Suppressor macrophage treated with lipopolysaccharide for 1 hour (primary cell): ENCODE measurements around the gene HOXA13.

Experiments used
- DNase-seq, 3 donors: peaks; one replicate each; pipeline ENCODE4 v3.0.0-alpha.2; 2020 to 2022

HOXA13 gene

DNA sequence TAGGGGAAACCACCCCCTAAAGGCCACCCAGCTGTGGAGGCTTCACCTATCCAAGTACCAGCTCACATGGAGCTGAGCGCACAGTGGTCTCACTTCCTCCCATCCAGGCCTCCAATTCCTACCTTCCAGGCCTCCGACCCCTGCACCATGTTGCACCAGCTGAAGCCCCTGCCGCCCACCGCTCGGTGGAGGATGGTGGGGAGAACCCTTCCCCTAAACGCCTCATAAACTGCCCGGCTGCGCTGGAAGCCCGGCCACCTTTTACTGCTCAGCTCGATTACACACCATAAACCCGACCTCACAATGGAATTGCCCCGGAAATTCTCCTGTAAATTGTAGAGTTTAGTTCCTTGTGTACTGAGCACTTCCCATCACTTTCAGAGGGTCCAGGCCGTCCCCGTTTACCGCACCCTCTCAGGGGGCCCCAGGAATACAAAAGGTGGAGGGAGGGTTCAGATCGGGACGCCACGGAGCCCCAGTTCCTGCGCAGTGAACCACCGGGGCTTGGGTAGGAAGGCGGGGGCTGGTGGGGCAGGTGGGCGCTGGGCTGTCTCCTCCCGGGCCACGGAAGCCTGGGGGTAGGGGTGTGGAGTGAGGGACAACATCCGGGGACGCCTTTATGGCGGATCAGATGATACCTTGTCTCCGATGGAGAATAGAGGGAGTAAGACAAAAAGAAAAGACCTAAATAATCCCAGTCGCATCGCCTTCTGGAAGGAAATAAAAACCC lies 42.0 kb downstream of the HOXA13 start:
- DNase-seq: no peak

GRCh38 chr7:27156916-27157701 lies 42.8 kb downstream of the HOXA13 start:
- DNase-seq: no peak

GRCh38 chr7:27156508-27156898 lies 43.4 kb downstream of the HOXA13 start, which contains the start of gene HOXA7:
Gene HOXA7 (minus strand): TSS chr7:27156675. CDS start chr7:27156545, 130 bp downstream.
- DNase-seq: peak in 1 of 3 donors; percentile 28

DNA sequence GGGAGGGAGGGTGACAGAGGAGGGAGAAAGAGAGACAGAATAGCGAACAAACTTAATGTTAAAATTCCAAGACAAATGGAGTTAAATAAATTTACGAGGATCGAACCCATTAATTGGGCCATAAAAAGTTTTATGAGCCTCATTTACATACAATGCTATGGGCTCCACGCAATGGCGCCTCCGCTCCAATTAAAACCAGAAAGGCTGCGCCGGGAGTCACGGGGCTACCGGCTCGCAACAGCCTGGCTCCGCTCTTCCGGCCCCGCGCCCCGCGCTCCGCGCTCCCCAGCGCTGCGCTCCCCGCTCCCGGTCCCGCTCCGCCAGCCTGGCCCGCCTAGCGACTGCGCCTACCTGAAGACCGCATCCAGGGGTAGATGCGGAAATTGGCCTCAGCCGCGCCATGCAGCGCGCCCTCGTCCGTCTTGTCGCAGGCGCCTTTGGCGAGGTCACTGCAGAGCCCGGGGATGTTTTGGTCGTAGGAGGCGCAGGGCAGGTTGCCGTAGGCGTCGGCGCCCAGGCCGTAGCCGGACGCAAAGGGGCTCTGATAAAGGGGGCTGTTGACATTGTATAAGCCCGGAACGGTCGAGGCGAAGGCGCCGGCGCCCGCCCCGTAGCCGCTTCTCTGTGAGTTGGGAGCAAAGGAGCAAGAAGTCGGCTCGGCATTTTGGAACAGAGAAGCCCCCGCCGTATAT lies 43.9 kb downstream of the HOXA13 start:
- peak in 1 of 3 donors; percentile 54 for DNase-seq

GRCh38 chr7:27154901-27155815 lies 44.7 kb downstream of the HOXA13 start:
- peak in 1 of 3 donors; percentile 39 for DNase-seq

DNA sequence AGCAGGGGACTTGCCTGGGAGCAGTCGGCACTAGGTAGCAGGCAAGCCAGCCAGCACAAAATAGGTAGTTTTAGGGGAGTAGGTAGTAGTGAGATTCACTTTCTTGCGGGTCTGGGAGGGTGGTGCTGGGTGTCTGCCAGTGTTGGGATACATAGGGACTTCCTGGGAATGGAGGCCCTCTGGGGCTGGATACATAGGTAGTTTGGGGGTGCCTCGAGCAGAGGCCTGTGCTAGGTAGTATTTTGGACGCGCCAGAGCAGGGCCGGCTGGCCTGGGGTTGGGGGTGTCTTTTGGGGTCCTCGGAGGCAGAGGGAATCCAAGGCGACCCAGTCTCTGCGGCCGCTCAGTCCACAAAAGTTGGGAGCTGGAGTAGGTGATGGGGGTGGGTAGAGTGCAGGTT lies 45.5 kb downstream of the HOXA13 start:
- no peak for DNase-seq

- no peak for DNase-seq
Observed at GRCh38 chr7:27153526-27153925, 46.4 kb downstream of the HOXA13 start.

DNA sequence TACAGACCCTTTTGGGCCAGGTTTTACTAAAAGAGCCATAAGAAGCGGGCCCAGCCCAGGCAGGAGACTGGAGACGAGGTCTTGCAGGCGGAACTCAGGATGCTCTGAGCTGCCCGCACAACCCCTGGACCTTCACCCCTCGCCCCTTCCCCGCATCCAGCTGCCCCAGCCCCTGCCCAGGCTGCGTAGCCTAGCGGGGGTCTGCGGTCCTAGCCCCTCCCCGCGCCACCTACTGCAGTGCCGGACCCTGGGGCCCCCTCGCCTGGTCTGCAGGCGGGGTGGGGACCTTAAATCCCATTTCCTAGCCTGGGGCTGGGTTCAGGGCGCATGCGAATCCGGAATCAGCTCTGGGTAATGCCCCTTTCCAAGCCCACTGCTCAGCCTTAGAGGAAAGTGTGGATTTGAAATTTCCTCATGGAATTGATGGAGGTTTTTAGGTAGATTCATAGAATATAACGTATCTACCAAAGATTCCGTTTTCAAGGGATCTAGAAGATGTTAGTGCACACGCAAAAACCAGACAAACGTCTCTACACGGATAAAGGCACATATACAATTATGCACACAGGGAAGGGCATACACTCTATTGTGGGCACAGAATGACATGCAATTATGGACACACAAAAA lies 47.0 kb downstream of the HOXA13 start:
- no peak for DNase-seq

DNA sequence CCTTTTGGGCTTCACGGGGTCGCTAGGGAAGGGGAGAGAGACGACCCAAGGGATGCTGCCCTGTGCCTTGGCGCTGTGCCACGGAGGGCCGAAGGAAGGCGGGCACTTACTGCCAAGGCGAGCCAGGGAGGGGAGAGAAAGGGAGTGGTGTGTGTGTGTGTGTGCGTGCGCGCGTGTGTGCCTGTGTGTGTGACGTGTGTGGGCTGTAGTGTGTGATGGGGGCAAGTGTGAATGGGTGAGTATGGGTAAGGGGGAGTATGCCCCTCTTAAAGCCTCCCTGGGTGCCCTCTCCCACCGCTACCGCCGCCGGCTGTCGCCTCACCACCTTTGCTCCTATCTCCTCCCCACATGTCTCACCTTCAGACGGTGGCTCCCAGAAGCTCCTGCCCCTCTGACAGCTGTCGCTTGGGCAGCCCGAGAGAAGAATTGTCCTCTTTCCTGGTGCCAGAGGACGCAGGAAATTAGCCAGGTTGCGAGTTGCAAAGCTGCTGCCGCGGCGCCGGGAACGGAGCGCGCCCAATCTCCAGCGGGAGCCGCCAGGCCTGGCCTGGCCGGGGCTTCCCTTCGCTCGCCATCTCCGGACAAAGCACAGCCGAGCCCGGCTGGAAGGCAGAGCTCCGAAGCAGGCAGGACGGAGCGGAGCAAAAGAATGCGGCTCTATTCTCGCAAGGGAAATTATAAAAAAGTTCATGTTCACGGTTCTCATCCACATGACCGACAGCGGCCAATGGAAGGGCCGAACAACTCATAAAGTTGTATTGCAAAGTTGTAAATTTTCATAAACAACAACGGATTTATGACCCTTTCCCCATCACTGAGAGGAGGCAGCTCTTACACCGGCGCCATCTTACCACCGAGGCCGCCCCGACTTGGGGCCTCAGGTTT lies 47.7 kb downstream of the HOXA13 start, which contains the start of gene HOXA3:
Gene HOXA3 (minus strand): TSS at position 653 of the 885 bp plus-strand sequence. CDS start 41,943 bp downstream, outside the sequence.
- DNase-seq: peak in 1 of 3 donors; percentile 57

GRCh38 chr7:27151341-27151930 lies 48.5 kb downstream of the HOXA13 start:
- DNase-seq: no peak

GRCh38 chr7:27150568-27151340 lies 49.1 kb downstream of the HOXA13 start:
- DNase-seq: peak; percentile 79 to 90 (median 87)

DNA sequence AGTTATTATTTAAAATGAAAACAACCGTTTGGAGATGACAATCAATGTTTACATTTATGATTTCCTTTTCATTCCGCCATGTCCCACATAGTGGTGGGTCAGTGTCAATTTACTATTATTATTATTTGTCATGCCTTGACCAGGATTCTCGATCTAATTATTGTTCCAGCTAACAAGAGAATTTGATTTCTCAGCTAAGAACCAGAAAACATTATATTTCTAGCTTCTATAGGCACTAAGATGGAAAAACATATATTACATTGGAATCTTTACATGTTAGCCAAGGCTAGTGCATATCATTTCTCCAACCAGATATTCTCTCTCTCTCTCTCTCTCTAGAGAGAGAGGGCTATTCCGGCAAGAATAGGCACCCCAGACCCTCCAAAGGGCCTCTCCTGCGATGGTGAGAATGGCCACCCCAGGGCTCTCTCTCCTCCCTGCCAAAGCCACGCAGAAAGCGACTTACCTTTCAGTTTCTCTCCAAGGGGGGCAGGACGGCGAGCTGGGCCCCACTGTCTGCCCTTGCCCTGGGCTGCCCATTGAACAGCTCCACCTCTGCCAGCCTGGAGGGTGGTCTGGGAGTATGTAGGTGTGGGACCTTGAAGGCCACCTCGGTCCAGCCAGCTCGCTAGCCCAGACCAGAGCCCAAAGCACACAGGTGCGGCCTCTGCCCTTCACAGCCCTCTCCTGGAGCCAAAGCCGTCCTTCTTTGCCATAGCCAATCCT lies 49.9 kb downstream of the HOXA13 start:
- no peak for DNase-seq

- DNase-seq: no peak
Observed at GRCh38 chr7:27148756-27149641, 50.9 kb downstream of the HOXA13 start.

GRCh38 chr7:27148031-27148755 lies 51.7 kb downstream of the HOXA13 start:
- no peak for DNase-seq

DNA sequence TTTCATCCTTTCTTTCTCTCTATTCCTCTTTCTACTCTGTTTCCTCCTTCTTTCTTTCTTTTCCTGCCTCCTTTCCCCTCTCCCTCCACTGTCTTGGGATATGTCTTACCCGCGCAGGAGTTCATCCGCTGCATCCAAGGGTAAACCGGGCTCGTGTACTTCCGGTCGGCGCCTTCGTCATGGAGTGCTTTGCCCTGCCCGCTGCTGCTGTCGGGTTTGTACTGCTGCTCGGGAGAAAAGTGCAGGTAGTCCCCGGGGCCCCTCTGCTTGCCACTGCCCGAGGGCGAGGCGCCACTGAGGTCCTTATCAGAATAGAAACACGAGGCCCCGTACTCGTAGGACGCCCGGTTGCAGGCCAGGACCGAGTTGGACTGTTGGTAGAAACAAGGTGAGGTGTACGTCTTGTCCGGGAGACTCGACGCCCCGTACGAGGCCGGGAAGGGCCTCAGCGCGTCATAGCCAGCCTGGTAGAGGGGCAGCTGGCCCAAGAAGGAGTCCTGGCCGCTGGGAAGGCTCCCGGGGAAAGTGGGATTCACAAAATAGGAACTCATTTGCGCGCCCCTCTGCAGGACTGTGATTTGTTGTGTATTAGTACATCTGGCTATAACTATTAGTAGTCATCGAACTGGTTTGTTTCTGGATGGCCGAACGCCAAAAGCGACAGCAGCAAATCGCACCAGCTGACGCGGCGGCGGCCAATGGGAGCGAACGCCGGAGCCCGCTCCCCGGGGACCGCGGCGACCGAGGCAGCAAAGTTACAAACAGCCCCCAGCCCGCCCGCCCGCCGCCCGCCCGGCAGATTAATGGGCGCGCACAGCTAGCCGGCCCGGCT lies 52.5 kb downstream of the HOXA13 start, which contains the start of gene HOXA6:
Gene HOXA6 (minus strand): TSS at position 576 of the 832 bp plus-strand sequence. CDS start 25 bp downstream, at position 551.
- peak in 1 of 3 donors; percentile 57 for DNase-seq
